IPS DF 6.9 (cell line): Measurements from ENCODE around the gene TECTB.

Source experiments
- DNase-seq: peaks from one replicate; pipeline ENCODE4 v3.0.0-alpha.2; 2013; ENCODE audit warnings: low read depth, low spot score
- H3K27ac ChIP-seq: one replicate; pipeline ENCODE4 v1.5.1; 2013; ENCODE audit warnings: low read length, control low read depth
- H3K27me3 ChIP-seq: 2 replicates; pipeline ENCODE4 v1.6.1; 2013; ENCODE audit warnings: mild to moderate bottlenecking, low read length; ENCODE audit not compliant: control insufficient read depth, insufficient read depth
- H3K36me3 ChIP-seq: 2 replicates; pipeline ENCODE4 v1.6.1; 2013; ENCODE audit warnings: low read length; ENCODE audit not compliant: control insufficient read depth, insufficient read depth
- H3K4me1 ChIP-seq: 2 replicates; pipeline ENCODE4 v1.6.1; 2013; ENCODE audit warnings: low read length; ENCODE audit not compliant: control insufficient read depth, insufficient read depth
- H3K4me3 ChIP-seq: 2 replicates; pipeline ENCODE4 v1.5.1; 2013; ENCODE audit warnings: mild to moderate bottlenecking, low read length
- H3K9me3 ChIP-seq: 2 replicates; pipeline ENCODE4 v1.6.1; 2013; ENCODE audit warnings: low read length, inconsistent platforms; ENCODE audit not compliant: control insufficient read depth, insufficient read depth
- WGBS: extraction: QIAGEN DNeasy Blood & Tissue Kit; methylation state at CpG from one replicate; pipeline ENCODE4 v1.1.7; 2013; ENCODE audit warnings: mixed read lengths, missing lambda C conversion rate; ENCODE audit not compliant: insufficient read length, insufficient coverage; 5-methylcytosine and 5-hydroxymethylcytosine counted together

The TECTB gene

DNA sequence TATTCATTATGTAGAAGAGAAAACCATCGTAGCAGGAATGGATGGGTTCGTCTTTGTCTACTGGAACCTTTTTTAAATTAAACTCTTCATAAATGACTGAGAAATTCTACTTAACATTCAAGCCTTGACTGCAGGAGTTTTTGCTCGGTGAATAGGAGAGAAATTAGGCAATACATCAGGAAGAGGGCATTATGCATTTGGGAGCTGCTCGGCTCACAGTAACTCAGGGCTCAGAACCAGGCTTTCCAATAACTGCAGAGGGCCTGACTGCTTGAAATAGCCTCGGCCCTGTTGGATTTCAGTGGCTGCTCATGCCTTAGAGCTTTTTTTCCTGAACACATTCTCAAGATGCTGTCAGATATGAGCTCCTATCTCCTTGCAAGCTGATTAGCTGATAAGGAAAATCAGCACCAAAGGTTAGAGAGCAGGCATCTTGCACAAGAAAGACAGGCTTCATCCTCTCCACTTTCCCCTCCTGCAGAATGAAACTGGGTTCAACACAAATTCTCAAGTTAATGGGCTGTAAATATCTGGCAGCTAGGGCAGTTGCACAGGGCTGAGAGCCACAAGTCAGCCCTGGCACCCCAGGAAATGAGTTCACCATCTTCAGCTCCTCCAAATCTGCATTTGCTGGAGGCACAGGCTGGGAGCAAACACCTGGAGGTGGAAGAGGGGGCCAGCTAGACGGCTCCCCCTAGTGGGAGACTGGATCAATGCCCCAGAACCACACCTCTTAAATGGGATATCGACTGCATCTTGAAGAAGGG lies 24.3 kb downstream of the TECTB start:
- no CpG with 5 or more reads among the region's 7 CpGs for WGBS
- H3K4me3 ChIP-seq = no peak overlapping the region
- no peaks in the 10 kb centered on the region for H3K36me3 ChIP-seq
- H3K27me3 ChIP-seq = no peaks in the 10 kb centered on the region
- no peaks in the 10 kb centered on the region for H3K9me3 ChIP-seq
- H3K4me1 ChIP-seq = no peaks in the 10 kb centered on the region
- no peak overlapping the region for H3K27ac ChIP-seq
- peak; percentile 63 for DNase-seq

DNA sequence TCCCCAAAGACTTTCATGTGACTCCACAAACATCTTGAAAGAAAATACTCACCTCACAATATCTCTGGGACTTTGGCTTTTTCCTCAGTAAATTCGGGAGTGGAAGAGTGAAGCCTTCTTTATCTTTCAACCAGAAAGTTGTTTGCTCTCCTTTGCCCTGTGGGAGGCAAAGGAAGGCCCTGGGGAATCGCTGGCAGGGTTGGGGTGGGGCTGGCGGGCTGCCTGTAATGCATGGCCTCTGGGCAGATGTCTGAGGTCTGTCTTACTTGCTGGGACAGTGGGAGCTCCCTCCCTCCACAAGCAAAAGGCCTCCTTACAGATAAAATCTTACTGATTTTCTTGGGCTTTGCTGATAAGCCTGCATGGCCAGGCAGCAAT lies 24.9 kb downstream of the TECTB start:
- Histone ChIP-seq H3K27me3 (no peaks in the 10 kb centered on the region), H3K4me1 (no peaks in the 10 kb centered on the region), H3K36me3 (no peaks in the 10 kb centered on the region), H3K27ac (no peak overlapping the region), H3K9me3 (no peaks in the 10 kb centered on the region), H3K4me3 (no peak overlapping the region)
- no peak for DNase-seq
- no CpG with 5 or more reads among the region's 3 CpGs for WGBS

DNA sequence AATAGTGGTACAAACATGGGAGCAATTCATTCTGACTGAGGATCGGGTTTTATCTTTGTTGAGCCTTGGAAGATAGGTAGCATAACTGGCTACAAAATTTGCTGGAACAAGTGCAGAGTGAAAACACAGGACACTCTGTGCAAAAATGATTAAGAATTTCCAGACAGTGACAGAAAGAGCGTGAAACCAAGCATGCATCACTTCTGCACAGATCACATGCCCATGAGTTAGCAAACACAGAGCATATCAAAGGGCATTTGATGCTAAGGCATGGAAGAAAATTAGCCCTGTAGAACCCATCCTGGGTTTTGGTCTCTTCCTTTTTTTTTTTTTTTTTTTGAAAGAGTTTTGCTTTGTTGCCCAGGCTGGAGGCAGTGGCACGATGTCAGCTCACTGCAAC lies 28.3 kb downstream of the TECTB start:
- H3K27ac ChIP-seq = no peak overlapping the region
- H3K4me1 ChIP-seq = no peaks in the 10 kb centered on the region
- no peaks in the 10 kb centered on the region for H3K27me3 ChIP-seq
- no peaks in the 10 kb centered on the region for H3K9me3 ChIP-seq
- no peak for DNase-seq
- no peak overlapping the region for H3K4me3 ChIP-seq
- H3K36me3 ChIP-seq = no peaks in the 10 kb centered on the region
- no CpG with 5 or more reads among the region's 3 CpGs for WGBS

DNA sequence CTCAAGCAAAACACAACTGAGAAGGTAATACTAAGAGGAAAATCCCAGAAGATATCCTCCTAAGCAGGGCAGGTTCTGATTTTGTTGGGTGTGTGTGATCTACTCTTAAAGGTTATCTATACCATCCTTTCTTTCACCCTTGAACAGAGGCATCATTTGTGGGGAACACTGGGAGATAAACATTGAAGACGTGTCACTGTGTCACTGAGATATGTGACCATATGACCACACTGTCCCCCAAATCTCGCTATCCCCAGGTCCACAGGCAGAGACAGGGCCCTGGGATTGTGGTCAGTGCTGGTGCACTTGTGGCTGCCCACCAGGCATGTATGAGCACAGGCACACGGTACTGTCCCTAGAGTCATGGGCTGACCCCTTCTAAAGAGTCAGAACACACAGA lies 30.0 kb downstream of the TECTB start:
- Histone ChIP-seq H3K9me3 (no peaks in the 10 kb centered on the region), H3K4me3 (no peak overlapping the region), H3K27ac (no peak overlapping the region), H3K4me1 (no peaks in the 10 kb centered on the region), H3K27me3 (no peaks in the 10 kb centered on the region), H3K36me3 (no peaks in the 10 kb centered on the region)
- no CpG with 5 or more reads among the region's 3 CpGs for WGBS
- no peak for DNase-seq

DNA sequence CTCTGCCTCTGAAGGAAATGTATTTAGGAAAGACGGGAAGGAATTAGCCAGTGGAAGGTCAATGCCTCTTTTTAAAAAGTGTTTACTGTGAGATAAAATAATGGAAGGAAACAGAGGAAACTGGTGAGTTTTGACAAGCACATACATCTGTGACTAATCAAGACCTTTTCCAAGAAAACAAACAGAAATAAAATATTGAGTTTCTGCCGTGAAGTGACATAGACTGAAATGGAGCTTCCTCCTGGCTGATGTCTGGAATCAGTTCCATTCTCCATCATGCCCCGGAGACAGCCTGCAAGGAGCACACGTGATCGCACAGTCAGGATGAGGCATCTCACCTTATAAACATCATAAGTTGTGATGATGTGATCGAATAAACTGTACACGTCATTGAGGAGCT lies 30.7 kb downstream of the TECTB start:
- no peaks in the 10 kb centered on the region for H3K36me3 ChIP-seq
- no peak for DNase-seq
- no peaks in the 10 kb centered on the region for H3K4me1 ChIP-seq
- H3K4me3 ChIP-seq = no peak overlapping the region
- no peaks in the 10 kb centered on the region for H3K9me3 ChIP-seq
- H3K27ac ChIP-seq = no peak overlapping the region
- no peaks in the 10 kb centered on the region for H3K27me3 ChIP-seq
- no CpG with 5 or more reads among the region's 7 CpGs for WGBS

DNA sequence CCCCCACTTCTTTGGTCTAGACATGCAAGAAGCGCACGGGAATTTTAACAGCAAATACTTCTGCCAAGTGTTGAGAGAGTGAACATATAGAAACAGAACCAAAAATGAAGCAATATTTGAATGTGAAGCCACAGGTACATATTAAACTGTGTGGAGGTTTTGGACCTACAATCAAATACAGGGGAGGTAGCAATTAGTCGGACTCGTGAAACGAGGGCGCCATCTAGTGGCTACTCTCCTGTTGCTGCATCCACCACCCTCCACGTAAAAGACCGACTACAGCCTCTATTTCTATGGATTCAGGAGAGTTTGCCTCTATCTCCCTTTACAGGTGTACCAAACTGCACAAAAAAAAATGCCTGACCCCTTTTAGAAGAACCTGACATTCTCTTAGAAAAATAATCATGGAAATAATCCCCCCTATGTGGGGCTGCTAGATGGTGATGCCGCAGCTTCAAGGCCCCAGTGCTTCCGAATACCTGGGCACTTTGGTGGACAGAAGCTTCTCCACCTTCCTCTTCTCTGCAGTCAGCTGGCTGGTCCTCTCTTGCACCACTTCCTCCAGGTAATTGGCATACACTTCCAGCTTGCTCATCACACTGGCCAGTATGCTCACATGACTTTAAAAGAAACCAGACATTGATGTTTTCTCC lies 31.7 kb downstream of the TECTB start:
- H3K36me3 ChIP-seq = no peaks in the 10 kb centered on the region
- H3K9me3 ChIP-seq = no peaks in the 10 kb centered on the region
- H3K4me3 ChIP-seq = no peak overlapping the region
- peak; percentile 45 for DNase-seq
- no peaks in the 10 kb centered on the region for H3K27me3 ChIP-seq
- H3K4me1 ChIP-seq = no peaks in the 10 kb centered on the region
- no peak overlapping the region for H3K27ac ChIP-seq
- no CpG with 5 or more reads among the region's 10 CpGs for WGBS

DNA sequence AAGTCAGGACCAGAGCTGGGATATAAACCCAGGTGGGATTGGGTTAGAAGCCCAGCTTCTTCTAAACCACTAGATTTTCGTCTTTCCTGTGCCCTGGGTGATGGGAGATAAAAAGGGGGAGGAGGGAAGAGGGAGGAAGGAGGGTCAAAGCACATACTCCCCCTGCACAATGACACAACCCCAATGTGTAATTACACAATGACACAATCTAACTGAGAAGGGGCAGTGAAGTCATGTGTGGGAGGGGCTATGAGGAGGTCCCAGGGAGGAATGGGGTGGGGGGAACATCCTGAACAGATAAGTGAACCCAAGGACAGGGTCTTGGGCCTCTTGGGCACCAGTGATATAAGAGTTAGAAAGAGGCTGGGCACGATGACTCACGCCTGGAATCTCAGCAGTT lies 44.5 kb downstream of the TECTB start:
- H3K27ac ChIP-seq = no peak overlapping the region
- no peak for DNase-seq
- no peaks in the 10 kb centered on the region for H3K36me3 ChIP-seq
- H3K27me3 ChIP-seq = no peaks in the 10 kb centered on the region
- H3K9me3 ChIP-seq = no peaks in the 10 kb centered on the region
- no peak overlapping the region for H3K4me3 ChIP-seq
- H3K4me1 ChIP-seq = no peaks in the 10 kb centered on the region
- no CpG with 5 or more reads among the region's 3 CpGs for WGBS

DNA sequence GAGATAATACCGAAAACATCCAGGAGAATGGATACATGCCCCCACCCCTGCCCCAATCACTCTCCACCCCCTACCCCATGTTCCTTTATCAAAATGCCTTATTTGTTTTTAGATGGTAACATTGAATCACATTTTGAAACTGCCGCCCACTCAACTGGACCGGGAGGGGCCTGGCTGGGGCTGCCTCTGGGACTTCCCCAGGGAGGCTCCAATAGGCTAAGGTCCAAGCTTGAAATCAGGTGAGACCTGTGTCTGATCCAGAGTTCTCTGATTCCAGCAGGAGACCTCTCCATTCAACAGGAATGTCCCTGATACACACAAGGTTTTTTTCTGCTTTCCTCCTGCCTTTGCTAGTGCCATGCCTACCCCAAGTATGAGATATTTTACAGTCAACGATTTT lies 47.0 kb downstream of the TECTB start:
- H3K36me3 ChIP-seq = no peaks in the 10 kb centered on the region
- WGBS = no CpG with 5 or more reads among the region's 4 CpGs
- H3K27ac ChIP-seq = no peak overlapping the region
- no peak for DNase-seq
- H3K4me3 ChIP-seq = no peak overlapping the region
- no peaks in the 10 kb centered on the region for H3K9me3 ChIP-seq
- no peaks in the 10 kb centered on the region for H3K27me3 ChIP-seq
- no peaks in the 10 kb centered on the region for H3K4me1 ChIP-seq

- Histone ChIP-seq H3K9me3 (no peaks in the 10 kb centered on the region), H3K36me3 (no peaks in the 10 kb centered on the region), H3K4me3 (no peak overlapping the region), H3K27ac (no peak overlapping the region), H3K27me3 (no peaks in the 10 kb centered on the region), H3K4me1 (no peaks in the 10 kb centered on the region)
- no peak for DNase-seq
- no CpG with 5 or more reads among the region's 1 CpG for WGBS
Observed at GRCh38 chr10:112330607-112331160, 47.5 kb downstream of the TECTB start.

GRCh38 chr10:112332022-112332421 lies 48.8 kb downstream of the TECTB start:
- Histone ChIP-seq H3K27me3 (no peaks in the 10 kb centered on the region), H3K36me3 (no peaks in the 10 kb centered on the region), H3K4me3 (no peak overlapping the region), H3K27ac (no peak overlapping the region), H3K9me3 (no peaks in the 10 kb centered on the region), H3K4me1 (no peaks in the 10 kb centered on the region)
- WGBS = no CpG with 5 or more reads among the region's 3 CpGs
- DNase-seq = no peak
